GM21367 (cell line): ENCODE data around the gene SCTR.

Experiments
- ATAC-seq: cut with Tn5 transposase; IDR thresholded peaks from one replicate; pipeline ENCODE4 v1.9.1; 2021; ENCODE audit not compliant: unreplicated experiment

SCTR gene

GRCh38 chr2:119431976-119432850, 92.1 kb downstream of the SCTR start:
- ATAC-seq: no peak

GRCh38 chr2:119431155-119431975, 92.9 kb downstream of the SCTR start, which contains the start of gene TMEM37:
Gene TMEM37 (plus strand): TSS chr2:119431854. CDS start chr2:119431904, 50 bp downstream.
- ATAC-seq: peak; percentile 65

GRCh38 chr2:119430023-119430498, 94.2 kb downstream of the SCTR start:
- ATAC-seq: no peak

- no peak for ATAC-seq
Observed at GRCh38 chr2:119429225-119429981, 94.9 kb downstream of the SCTR start.

- ATAC-seq: no peak
Observed at GRCh38 chr2:119428488-119429224, 95.6 kb downstream of the SCTR start.

GRCh38 chr2:119427756-119428155, 96.5 kb downstream of the SCTR start:
- ATAC-seq: no peak

GRCh38 chr2:119426801-119427395, 97.4 kb downstream of the SCTR start:
- ATAC-seq: no peak

- ATAC-seq: no peak
Observed at GRCh38 chr2:119426396-119426675, 97.9 kb downstream of the SCTR start.

- no peak for ATAC-seq
Observed at GRCh38 chr2:119425620-119426395, 98.5 kb downstream of the SCTR start.

GRCh38 chr2:119425119-119425405, 99.2 kb downstream of the SCTR start:
- no peak for ATAC-seq

GRCh38 chr2:119424284-119425118, 99.8 kb downstream of the SCTR start:
- ATAC-seq: no peak

GRCh38 chr2:119423811-119424210, 100.5 kb downstream of the SCTR start:
- no peak for ATAC-seq

- no peak for ATAC-seq
Observed at GRCh38 chr2:119423108-119423444, 101.2 kb downstream of the SCTR start.

GRCh38 chr2:119422360-119423107, 101.7 kb downstream of the SCTR start:
- ATAC-seq: no peak

GRCh38 chr2:119421741-119422140, 102.5 kb downstream of the SCTR start:
- no peak for ATAC-seq

GRCh38 chr2:119421304-119421703, 103.0 kb downstream of the SCTR start:
- ATAC-seq: no peak

- ATAC-seq: no peak
Observed at GRCh38 chr2:119419803-119420508, 104.3 kb downstream of the SCTR start.

- no peak for ATAC-seq
Observed at GRCh38 chr2:119419065-119419464, 105.2 kb downstream of the SCTR start.
